SU-DHL-6 (cell line): ENCODE measurements around the gene ATAD1.
"Not testable (repeated sequence)": the region's sequence is repeated elsewhere in the genome, so short reads cannot be mapped to it uniquely, and the experiment has no call there.

Experiments used
- EZH2phosphoT487 ChIP-seq: fragments of 200-600 bp; sonication (generic), shearing (Covaris generic); conservative IDR thresholded peaks from 2 replicates; pipeline ENCODE4 v1.6.1; 2018; ENCODE audit warnings: mild to moderate bottlenecking, antibody characterized with exemption, low read length, moderate library complexity, mixed read lengths
- TF ChIP-seq, protein P1 (sequence below): fragments of 200-600 bp; sonication (generic); IDR thresholded peaks from one replicate; pipeline ENCODE4 v1.5.1; 2017; ENCODE audit warnings: antibody characterized with exemption, mild to moderate bottlenecking, low read length, moderate library complexity; ENCODE audit not compliant: insufficient read depth, poor library complexity, severe bottlenecking

DNA sequence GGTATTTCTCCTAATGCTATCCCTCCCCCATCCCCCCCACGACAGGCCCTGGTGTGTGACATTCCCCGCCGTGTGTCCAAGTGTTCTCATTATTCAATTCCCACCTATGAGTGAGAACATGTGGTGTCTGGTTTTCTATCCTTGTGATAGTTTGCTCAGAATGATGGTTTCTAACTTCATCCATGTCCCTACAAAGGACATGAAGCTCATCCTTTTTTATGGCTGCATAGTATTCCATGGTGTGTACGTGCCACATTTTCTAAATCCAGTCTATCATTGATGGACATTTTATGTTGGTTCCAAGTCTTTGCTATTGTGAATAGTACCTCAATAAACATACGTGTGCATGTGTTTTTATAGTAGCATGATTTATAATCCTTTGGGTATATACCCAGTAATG is 37.2 kb upstream of the ATAD1 start:
- TF ChIP-seq, protein P1, sequence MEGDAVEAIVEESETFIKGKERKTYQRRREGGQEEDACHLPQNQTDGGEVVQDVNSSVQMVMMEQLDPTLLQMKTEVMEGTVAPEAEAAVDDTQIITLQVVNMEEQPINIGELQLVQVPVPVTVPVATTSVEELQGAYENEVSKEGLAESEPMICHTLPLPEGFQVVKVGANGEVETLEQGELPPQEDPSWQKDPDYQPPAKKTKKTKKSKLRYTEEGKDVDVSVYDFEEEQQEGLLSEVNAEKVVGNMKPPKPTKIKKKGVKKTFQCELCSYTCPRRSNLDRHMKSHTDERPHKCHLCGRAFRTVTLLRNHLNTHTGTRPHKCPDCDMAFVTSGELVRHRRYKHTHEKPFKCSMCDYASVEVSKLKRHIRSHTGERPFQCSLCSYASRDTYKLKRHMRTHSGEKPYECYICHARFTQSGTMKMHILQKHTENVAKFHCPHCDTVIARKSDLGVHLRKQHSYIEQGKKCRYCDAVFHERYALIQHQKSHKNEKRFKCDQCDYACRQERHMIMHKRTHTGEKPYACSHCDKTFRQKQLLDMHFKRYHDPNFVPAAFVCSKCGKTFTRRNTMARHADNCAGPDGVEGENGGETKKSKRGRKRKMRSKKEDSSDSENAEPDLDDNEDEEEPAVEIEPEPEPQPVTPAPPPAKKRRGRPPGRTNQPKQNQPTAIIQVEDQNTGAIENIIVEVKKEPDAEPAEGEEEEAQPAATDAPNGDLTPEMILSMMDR: not testable (repeated sequence)
- not testable (repeated sequence) for TF ChIP-seq EZH2phosphoT487
